NCI-H1436 treated with DMSO at 0.1 percent for 48 hours (cell line): Measurements from ENCODE around the gene ACP3.

ENCODE experiments used
- DNase-seq: peaks from one replicate; lab custom pipeline; 2025; lab: John Stamatoyannopoulos, UW

ACP3 gene

GRCh38 chr3:132407025-132407424 is 89.8 kb downstream of the ACP3 start:
- DNase-seq, result no peak
